Fibroblast of pulmonary artery (primary cell): ENCODE results near the gene LONRF3.

ENCODE experiments used
- DNase-seq: peaks from one replicate; pipeline ENCODE4 v3.0.0-alpha.2; 2010; ENCODE audit warnings: low read depth
- H3K4me3 ChIP-seq: replicated peaks from 2 replicates; pipeline ENCODE4 v1.5.1; 2011; ENCODE audit warnings: low read depth, mild to moderate bottlenecking, control low read depth, low read length, moderate library complexity
- TF ChIP-seq, protein P1 (sequence below): IDR thresholded peaks from 2 replicates; pipeline ENCODE4 v1.5.1; 2011; ENCODE audit warnings: mild to moderate bottlenecking, control low read depth, low read length, inconsistent platforms; ENCODE audit errors: missing control alignments

LONRF3 gene

DNA sequence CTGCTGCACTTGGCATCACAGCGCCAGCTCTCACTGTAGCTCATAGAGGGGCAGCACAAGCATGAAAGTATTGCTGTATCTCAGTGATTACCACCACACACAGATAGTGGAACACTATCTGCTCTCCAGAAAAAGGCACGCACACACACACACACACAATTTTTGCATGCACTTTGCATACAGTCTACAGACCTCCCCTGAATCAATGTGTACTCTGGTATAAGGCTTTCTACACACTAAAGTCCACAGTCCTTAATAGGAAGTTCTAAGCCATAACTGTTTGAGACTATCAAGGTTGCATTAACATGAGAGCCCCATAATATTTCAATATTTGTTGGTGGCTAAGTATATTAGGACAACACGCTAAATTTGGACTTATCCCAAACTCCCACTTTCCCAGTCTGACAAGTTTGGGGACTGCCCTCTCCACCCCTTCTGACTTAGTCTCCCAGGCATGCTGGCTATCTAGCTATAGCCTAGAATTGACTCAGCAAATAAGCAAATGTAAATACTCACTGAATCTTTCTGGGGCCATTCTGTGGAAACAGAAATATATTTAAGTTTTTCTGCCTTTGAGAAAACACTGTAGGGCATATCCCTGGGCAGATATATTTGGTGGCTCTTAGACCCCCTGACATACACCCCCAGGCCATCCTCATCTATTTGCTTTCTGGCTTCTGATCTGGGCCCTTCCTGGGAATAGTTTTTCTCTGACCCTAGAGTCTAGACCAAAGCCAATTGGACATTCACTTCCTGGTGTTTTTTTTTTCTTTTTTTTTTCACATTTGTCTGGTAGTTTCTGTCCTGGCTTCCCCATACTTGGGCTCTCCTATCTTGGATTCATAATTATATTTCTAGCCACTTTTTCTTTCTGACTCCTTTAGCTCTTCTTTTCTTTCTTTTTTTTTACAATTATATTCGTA is 62.0 kb downstream of the LONRF3 start:
- TF ChIP-seq, protein P1, sequence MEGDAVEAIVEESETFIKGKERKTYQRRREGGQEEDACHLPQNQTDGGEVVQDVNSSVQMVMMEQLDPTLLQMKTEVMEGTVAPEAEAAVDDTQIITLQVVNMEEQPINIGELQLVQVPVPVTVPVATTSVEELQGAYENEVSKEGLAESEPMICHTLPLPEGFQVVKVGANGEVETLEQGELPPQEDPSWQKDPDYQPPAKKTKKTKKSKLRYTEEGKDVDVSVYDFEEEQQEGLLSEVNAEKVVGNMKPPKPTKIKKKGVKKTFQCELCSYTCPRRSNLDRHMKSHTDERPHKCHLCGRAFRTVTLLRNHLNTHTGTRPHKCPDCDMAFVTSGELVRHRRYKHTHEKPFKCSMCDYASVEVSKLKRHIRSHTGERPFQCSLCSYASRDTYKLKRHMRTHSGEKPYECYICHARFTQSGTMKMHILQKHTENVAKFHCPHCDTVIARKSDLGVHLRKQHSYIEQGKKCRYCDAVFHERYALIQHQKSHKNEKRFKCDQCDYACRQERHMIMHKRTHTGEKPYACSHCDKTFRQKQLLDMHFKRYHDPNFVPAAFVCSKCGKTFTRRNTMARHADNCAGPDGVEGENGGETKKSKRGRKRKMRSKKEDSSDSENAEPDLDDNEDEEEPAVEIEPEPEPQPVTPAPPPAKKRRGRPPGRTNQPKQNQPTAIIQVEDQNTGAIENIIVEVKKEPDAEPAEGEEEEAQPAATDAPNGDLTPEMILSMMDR, result no peak
- DNase-seq, result no peak
- no peak overlapping the region for H3K4me3 ChIP-seq

DNA sequence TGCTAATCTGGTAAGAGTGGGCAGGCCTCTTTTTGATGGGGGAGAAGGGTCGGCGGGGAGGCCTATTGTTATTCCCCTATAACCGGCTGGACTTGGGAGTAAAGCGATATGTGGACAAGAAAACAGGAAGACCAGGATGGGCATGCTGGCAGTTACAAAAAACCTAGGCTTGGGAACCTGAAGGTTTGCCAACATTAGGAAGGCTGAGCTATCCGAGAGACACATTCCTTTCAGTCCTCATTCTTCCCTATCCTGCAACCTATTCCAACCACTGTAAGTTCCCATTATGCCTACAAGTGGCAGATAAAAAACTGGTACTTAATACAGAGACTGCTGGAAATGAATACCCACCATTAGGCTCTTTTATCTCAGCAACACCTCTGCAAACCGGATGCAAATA is 66.0 kb downstream of the LONRF3 start:
- TF ChIP-seq, protein P1, result no peak
- no peak overlapping the region for H3K4me3 ChIP-seq
- peak; percentile 38 for DNase-seq

DNA sequence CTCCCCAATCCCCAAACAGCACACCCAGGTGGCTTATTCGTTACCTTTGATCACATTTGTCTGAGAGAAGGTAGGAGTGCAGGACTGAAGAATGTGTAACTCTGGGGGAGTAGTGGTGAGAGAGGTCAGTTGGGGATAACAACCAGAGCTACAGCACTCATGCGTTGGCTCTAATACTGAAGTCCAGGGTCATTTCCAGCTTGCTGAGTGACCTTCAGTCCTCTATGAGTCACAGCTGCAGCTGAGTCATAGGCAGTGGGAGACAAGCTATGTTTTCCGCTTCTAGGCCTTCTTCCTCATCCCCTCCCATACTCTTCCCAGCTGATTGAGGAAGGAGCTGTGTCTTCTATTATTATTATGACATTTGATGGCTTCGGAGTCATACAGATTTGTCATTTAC is 66.8 kb downstream of the LONRF3 start:
- no peak overlapping the region for H3K4me3 ChIP-seq
- peak; percentile 85 for DNase-seq

DNA sequence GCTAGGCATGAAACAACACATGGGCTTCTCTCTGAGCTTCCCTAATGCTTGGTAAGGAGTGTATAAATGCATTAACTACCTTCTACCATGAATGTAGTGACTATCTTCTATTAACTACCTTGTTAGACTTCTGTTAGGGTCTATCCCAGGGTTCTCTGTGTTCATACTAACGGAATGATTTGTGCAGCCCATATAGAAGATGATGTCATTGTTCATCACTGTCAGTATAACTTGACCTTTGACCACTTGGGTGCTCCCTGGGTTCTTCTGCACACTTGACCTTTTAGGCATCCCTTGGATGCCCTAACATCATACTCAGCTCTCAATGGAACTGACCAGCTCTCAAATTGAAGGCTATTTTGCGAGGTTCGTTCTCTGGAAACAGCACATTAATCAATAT is 67.6 kb downstream of the LONRF3 start:
- TF ChIP-seq, protein P1, result no peak
- DNase-seq, result no peak
- H3K4me3 ChIP-seq, result no peak overlapping the region

More for the DNA sequence above, 66.8 kb downstream of the LONRF3 start:
- TF ChIP-seq, protein P1, result no peak

DNA sequence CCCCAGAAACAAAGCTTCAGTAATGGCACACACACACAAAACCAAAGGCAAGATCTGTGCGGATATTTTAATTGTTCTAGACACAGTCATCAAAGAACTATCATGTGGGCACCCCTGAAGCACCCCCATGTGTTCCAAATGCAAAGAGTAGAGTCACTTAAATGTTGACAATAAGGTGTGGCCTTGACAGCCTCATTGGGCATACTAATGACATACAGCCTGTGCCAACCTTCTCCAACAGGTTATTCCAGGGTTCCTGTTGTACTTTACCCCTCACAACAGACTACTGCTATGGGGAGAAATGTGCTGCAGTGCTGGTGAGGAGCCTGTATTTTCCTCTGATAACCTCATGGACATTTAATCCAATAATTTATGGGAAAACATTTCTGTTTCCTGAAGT is 68.6 kb downstream of the LONRF3 start:
- no peak overlapping the region for H3K4me3 ChIP-seq
- DNase-seq, result no peak
- TF ChIP-seq, protein P1, result no peak

DNA sequence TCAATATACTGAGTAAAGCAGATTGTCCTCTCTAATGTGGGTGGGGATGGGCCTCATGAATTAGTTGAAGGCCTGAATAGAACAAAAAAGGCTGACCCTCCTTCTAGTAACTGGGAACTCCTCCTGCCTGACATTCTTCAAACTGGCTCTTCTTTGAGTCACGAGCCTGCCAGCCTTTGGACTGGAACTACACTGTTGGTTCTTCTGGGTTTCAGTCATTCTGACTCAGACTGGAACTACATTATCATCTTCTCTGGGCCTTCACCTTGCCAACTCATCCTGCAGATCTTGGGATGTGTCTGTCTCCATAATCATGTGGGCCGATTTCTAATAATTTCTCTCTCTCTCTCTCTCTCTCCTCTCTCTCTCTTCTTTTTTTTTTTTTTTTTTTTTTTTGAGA is 71.5 kb downstream of the LONRF3 start:
- no peak for DNase-seq
- TF ChIP-seq, protein P1, result no peak
- no peak overlapping the region for H3K4me3 ChIP-seq

DNA sequence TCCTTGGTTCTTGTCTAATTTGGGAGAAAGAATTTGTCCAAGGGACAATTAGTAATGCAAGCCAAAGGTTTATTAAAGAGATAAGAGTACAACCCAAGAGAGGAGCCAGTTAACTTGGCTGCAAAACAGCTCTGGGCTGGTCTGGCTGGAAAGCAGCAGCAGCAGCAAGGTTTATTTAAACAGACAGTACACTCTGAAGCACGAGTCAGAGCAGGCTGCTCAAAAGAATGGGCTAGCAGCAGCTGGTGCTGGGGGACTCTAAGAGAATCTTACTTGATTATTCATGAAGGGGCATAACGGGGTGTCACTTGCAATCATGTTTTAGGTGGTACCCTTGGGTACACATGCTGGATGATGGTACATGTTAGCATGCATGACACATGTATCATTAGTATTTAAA is 81.3 kb downstream of the LONRF3 start:
- DNase-seq, result no peak
- TF ChIP-seq, protein P1, result no peak
- no peak overlapping the region for H3K4me3 ChIP-seq
